Mesenchymal stem cell (in vitro differentiated cells and primary cell): Measurements from ENCODE around the gene SH2B3.

Experiments
- DNase-seq: peaks from one replicate; pipeline ENCODE4 v3.0.0-alpha.2; 2013
- H2AFZ ChIP-seq: one replicate; pipeline ENCODE4 v1.6.1; 2013; ENCODE audit warnings: low read depth, mild to moderate bottlenecking, control low read depth, inconsistent platforms, low read length, moderate library complexity
- H2AK5ac ChIP-seq: 2 replicates; pipeline ENCODE4 v1.6.1; 2013; ENCODE audit warnings: low read length, moderate library complexity, mild to moderate bottlenecking, inconsistent platforms; ENCODE audit not compliant: severe bottlenecking
- H2BK120ac ChIP-seq: one replicate; pipeline ENCODE4 v1.6.1; 2013; ENCODE audit warnings: low read depth, mild to moderate bottlenecking, inconsistent platforms, low read length, moderate library complexity
- H2BK12ac ChIP-seq, 2 experiments: one replicate each; pipeline ENCODE4 v1.6.1; 2013; ENCODE audit warnings: inconsistent platforms in 2 of 2, low read length in 2 of 2, mild to moderate bottlenecking in 2 of 2, moderate library complexity in 2 of 2, control low read depth in 1 of 2
- H2BK15ac ChIP-seq: one replicate; pipeline ENCODE4 v1.6.1; 2013; ENCODE audit warnings: mild to moderate bottlenecking, low read depth, inconsistent platforms; ENCODE audit not compliant: poor library complexity, severe bottlenecking
- H2BK5ac ChIP-seq: 2 replicates; pipeline ENCODE4 v1.6.1; 2013; ENCODE audit warnings: low read depth, mild to moderate bottlenecking, low read length, control low read depth, inconsistent platforms; ENCODE audit not compliant: poor library complexity, severe bottlenecking
- H3K14ac ChIP-seq, 2 experiments: one replicate each; pipeline ENCODE4 v1.6.1; 2013; ENCODE audit warnings: inconsistent platforms in 2 of 2, low read length in 2 of 2, control low read depth in 1 of 2, mild to moderate bottlenecking in 1 of 2, moderate library complexity in 1 of 2
- H3K18ac ChIP-seq, 2 experiments: one replicate each; pipeline ENCODE4 v1.6.1; 2013; ENCODE audit warnings: inconsistent platforms in 2 of 2, low read length in 2 of 2, control low read depth in 1 of 2, low read depth in 1 of 2, mild to moderate bottlenecking in 1 of 2
- H3K23ac ChIP-seq, 2 experiments: one replicate each; pipeline ENCODE4 v1.6.1; 2013; ENCODE audit warnings: inconsistent platforms in 2 of 2, low read length in 2 of 2, mild to moderate bottlenecking in 2 of 2, moderate library complexity in 2 of 2, control low read depth in 1 of 2
- H3K27ac ChIP-seq: 2 replicates; pipeline ENCODE4 v1.5.1; 2013; ENCODE audit warnings: mild to moderate bottlenecking, moderate library complexity, low read length, control low read depth, inconsistent platforms; ENCODE audit not compliant: poor library complexity, severe bottlenecking
- H3K27me3 ChIP-seq, 2 experiments: 2 replicates each; pipeline versions ENCODE4 v1.6.1 to v1.7.0; 2013; ENCODE audit warnings: low read length in 2 of 2, mild to moderate bottlenecking in 2 of 2, moderate library complexity in 2 of 2, control low read depth in 1 of 2, inconsistent platforms in 1 of 2; ENCODE audit not compliant: control insufficient read depth in 1 of 2, insufficient read depth in 1 of 2
- H3K36me3 ChIP-seq, 2 experiments: 2 replicates each; pipeline versions ENCODE4 v1.6.1 to v1.7.0; 2013; ENCODE audit warnings: low read length in 2 of 2, control low read depth in 1 of 2, inconsistent platforms in 1 of 2, low read depth in 1 of 2, mild to moderate bottlenecking in 1 of 2; ENCODE audit not compliant: insufficient read depth in 2 of 2, control insufficient read depth in 1 of 2
- H3K4ac ChIP-seq, 2 experiments: one replicate each; pipeline ENCODE4 v1.6.1; 2013; ENCODE audit warnings: inconsistent platforms in 2 of 2, low read length in 2 of 2, mild to moderate bottlenecking in 2 of 2, moderate library complexity in 2 of 2, control low read depth in 1 of 2, low read depth in 1 of 2
- H3K4me1 ChIP-seq: 2 replicates; pipeline ENCODE4 v1.6.1; 2013; ENCODE audit warnings: low read depth, low read length, control low read depth; ENCODE audit not compliant: control insufficient read depth, insufficient read depth
- H3K4me2 ChIP-seq: 2 replicates; pipeline ENCODE4 v1.6.1; 2013; ENCODE audit warnings: low read length, mild to moderate bottlenecking, inconsistent platforms; ENCODE audit not compliant: poor library complexity, severe bottlenecking
- H3K4me3 ChIP-seq, 2 experiments: 2 replicates each; pipeline versions ENCODE4 v1.5.1 to v1.7.0; 2013; ENCODE audit warnings: low read length in 2 of 2, mild to moderate bottlenecking in 2 of 2, control low read depth in 1 of 2, low read depth in 1 of 2; ENCODE audit not compliant: insufficient read depth in 1 of 2
- H3K79me1 ChIP-seq: replicated peaks from 2 replicates; pipeline ENCODE4 v1.6.1; 2013; ENCODE audit warnings: mild to moderate bottlenecking, control low read depth, low read length, inconsistent platforms; ENCODE audit not compliant: poor library complexity, severe bottlenecking
- H3K9ac ChIP-seq: 2 replicates; pipeline ENCODE4 v1.7.0; 2013; ENCODE audit warnings: mild to moderate bottlenecking, low read length, moderate library complexity
- H3K9me3 ChIP-seq: 2 replicates; pipeline ENCODE4 v1.7.0; 2013; ENCODE audit warnings: mild to moderate bottlenecking, low read length; ENCODE audit not compliant: control insufficient read depth
- H4K8ac ChIP-seq: one replicate; pipeline ENCODE4 v1.6.1; 2013; ENCODE audit warnings: inconsistent platforms, mild to moderate bottlenecking, low read length, moderate library complexity
- H4K91ac ChIP-seq: one replicate; pipeline ENCODE4 v1.6.1; 2013; ENCODE audit warnings: mild to moderate bottlenecking, low read length, inconsistent platforms
- WGBS: methylation state at CpG from one replicate; pipeline ENCODE4 v1.1.7; 2013; ENCODE audit warnings: mixed read lengths; 5-methylcytosine and 5-hydroxymethylcytosine counted together

The SH2B3 gene

DNA sequence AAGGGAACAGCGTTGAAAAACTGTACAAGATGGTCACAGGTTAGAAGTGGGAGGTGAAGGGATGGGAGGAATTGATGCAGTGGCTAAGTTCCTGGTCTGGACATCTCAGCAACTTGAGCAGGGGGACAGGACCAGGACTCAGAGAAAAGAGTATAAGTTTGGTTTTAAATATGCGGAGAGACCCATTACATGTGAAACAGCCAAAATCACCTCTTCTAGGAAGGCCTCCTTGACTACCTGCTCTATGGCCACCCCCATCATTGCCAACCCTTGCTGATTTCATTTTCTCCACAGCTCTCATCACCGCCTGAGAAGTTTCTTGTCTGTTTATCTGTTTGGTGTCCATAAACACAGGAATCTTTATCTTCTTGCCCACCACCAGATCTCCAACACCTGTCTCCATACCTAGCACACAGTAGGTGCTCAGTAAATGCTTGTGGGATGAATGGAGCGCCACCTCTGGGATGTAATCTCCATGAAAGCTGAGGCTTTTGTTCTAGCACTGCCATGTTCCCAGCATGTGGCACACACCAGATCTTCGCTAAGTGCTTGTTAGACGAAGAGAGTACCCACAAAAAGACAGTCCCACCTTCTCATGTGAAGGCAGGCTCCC, 25.7 kb upstream of the SH2B3 start:
- H3K4me2 ChIP-seq: no peak overlapping the region
- no peak overlapping the region for H2AFZ ChIP-seq
- no peak overlapping the region for H2BK12ac ChIP-seq
- no peak overlapping the region for H3K4me3 ChIP-seq
- no peaks in the 10 kb centered on the region for H3K36me3 ChIP-seq
- no peak overlapping the region for H2BK5ac ChIP-seq
- H3K18ac ChIP-seq: no peak overlapping the region
- H2BK15ac ChIP-seq: no peak overlapping the region
- 85% methylated on average over 5 of the region's 6 CpGs for WGBS
- H3K23ac ChIP-seq: no peak overlapping the region
- no peak overlapping the region for H4K8ac ChIP-seq
- no peak overlapping the region for H4K91ac ChIP-seq
- H3K9ac ChIP-seq: no peak overlapping the region
- H3K27ac ChIP-seq: no peak overlapping the region
- no peak overlapping the region for H2AK5ac ChIP-seq
- no peak for DNase-seq
- no peak overlapping the region for H3K14ac ChIP-seq
- no peaks in the 10 kb centered on the region for H3K9me3 ChIP-seq
- no peaks in the 10 kb centered on the region for H3K4me1 ChIP-seq
- no peak overlapping the region for H2BK120ac ChIP-seq
- H3K4ac ChIP-seq: no peak overlapping the region
- H3K79me1 ChIP-seq: no peaks in the 10 kb centered on the region
- peaks cover 10 to 20% of the 10 kb centered on the region in 2 experiments for H3K27me3 ChIP-seq

DNA sequence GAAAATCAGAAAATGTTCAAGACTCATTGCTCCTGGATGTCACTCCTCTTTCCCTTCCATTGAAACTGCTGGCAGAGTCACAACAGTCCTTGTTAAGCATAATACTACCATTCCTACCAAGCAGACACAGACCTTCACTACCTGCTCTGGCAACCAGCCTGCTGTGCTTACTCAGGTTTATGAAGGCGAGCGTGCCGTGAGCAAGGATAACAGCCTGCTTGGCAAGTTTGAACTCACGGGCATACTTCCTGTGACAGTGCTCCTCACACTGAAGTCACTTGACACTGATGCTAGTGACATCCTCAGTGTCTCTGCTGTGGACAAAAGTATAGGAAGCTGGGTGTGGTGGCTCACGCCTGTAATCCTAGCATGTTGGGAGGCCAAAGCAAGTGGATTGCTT, 21.1 kb upstream of the SH2B3 start:
- no peak overlapping the region for H2AFZ ChIP-seq
- no peak overlapping the region for H3K4me2 ChIP-seq
- WGBS: 94% methylated on average over 5 of the region's 5 CpGs
- H2BK12ac ChIP-seq: no peak overlapping the region
- DNase-seq: no peak
- H3K36me3 ChIP-seq: no peaks in the 10 kb centered on the region
- H3K18ac ChIP-seq: no peak overlapping the region
- H3K27me3 ChIP-seq: peaks cover 10 to 24% of the 10 kb centered on the region in 2 experiments
- no peak overlapping the region for H3K4ac ChIP-seq
- H3K27ac ChIP-seq: no peak overlapping the region
- H3K9ac ChIP-seq: no peak overlapping the region
- H4K91ac ChIP-seq: no peak overlapping the region
- H2BK120ac ChIP-seq: no peak overlapping the region
- H3K4me3 ChIP-seq: no peak overlapping the region
- no peaks in the 10 kb centered on the region for H3K79me1 ChIP-seq
- no peak overlapping the region for H3K23ac ChIP-seq
- H3K4me1 ChIP-seq: peaks cover 12% of the 10 kb centered on the region
- no peak overlapping the region for H4K8ac ChIP-seq
- H3K14ac ChIP-seq: no peak overlapping the region
- H2BK5ac ChIP-seq: no peak overlapping the region
- no peak overlapping the region for H2BK15ac ChIP-seq
- H2AK5ac ChIP-seq: no peak overlapping the region
- no peaks in the 10 kb centered on the region for H3K9me3 ChIP-seq

DNA sequence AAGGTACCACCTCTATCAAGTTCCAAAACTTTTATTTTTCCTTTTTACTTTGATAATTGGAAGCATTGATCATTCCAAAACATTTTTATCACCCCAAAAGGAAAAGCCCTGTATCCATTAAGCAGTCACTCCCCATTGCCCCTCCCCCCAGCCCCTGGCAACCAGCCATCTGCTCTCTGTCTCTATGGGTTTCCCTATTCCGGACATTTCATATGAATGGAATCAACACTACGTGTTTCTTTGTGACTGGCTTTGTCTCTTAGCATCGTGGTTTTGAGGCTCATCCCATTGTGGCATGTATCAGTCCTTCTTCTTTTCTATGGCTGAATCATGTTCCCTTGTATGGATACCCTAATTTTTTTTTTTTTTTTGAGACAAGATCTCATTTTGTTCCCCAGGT, 18.8 kb upstream of the SH2B3 start:
- Histone ChIP-seq H4K8ac (no peak overlapping the region), H3K18ac (no peak overlapping the region), H3K9ac (no peak overlapping the region), H3K36me3 (no peaks in the 10 kb centered on the region), H3K23ac (no peak overlapping the region), H2AFZ (no peak overlapping the region), H2AK5ac (no peak overlapping the region), H3K4me3 (no peak overlapping the region), H2BK5ac (no peak overlapping the region), H2BK120ac (no peak overlapping the region), H3K4me1 (peaks cover 15% of the 10 kb centered on the region), H3K27me3 (peaks cover 0 to 14% of the 10 kb centered on the region in 2 experiments), H3K14ac (no peak overlapping the region), H3K4ac (no peak overlapping the region), H3K9me3 (no peaks in the 10 kb centered on the region), H3K79me1 (no peaks in the 10 kb centered on the region), H2BK12ac (no peak overlapping the region), H2BK15ac (no peak overlapping the region), H4K91ac (no peak overlapping the region), H3K4me2 (no peak overlapping the region), H3K27ac (no peak overlapping the region)
- 62% methylated on average over 3 of the region's 3 CpGs for WGBS
- DNase-seq: peak; percentile 15

DNA sequence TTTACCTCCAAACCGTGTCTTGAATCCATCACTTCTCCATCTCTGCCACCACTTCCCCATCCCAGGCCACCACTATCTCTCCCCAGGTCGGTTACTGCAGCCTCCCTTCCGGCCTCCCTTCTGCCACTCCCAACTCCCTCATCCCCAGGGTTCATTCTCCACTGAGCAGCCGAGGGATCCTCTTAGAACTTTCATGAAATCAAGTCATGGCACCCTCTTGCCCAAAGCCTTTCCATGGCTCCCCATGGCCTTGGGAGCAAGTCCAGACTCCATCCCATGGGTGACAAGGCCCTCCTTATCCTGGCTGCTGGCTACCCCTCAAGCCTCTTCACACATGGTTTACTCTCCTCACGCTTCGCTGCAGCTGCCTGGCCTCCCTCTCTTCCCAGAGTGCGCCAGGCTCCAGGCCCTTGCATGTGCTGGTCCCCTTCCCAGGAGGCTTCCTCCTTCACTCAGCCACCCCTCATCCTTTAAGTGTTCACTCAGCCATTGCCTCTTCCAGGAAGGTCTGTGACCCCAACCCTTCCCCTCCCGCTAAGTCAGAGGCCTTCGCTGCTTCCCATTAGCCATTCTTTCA, 17.9 kb upstream of the SH2B3 start:
- peaks cover 15% of the 10 kb centered on the region for H3K4me1 ChIP-seq
- H3K14ac ChIP-seq: no peak overlapping the region
- H2BK15ac ChIP-seq: no peak overlapping the region
- H3K4ac ChIP-seq: no peak overlapping the region
- H3K4me3 ChIP-seq: no peak overlapping the region
- DNase-seq: no peak
- H2AK5ac ChIP-seq: no peak overlapping the region
- no peaks in the 10 kb centered on the region for H3K79me1 ChIP-seq
- no peak overlapping the region for H3K18ac ChIP-seq
- H3K4me2 ChIP-seq: no peak overlapping the region
- 82% methylated on average over 9 of the region's 9 CpGs for WGBS
- H4K91ac ChIP-seq: no peak overlapping the region
- no peaks in the 10 kb centered on the region for H3K36me3 ChIP-seq
- no peak overlapping the region for H3K23ac ChIP-seq
- H3K27ac ChIP-seq: no peak overlapping the region
- H2BK5ac ChIP-seq: no peak overlapping the region
- H3K9me3 ChIP-seq: no peaks in the 10 kb centered on the region
- no peak overlapping the region for H2BK12ac ChIP-seq
- H4K8ac ChIP-seq: no peak overlapping the region
- H2AFZ ChIP-seq: no peak overlapping the region
- no peak overlapping the region for H2BK120ac ChIP-seq
- peaks cover 0 to 14% of the 10 kb centered on the region in 2 experiments for H3K27me3 ChIP-seq
- no peak overlapping the region for H3K9ac ChIP-seq
